K562 (cell line): Measurements from ENCODE around the gene SMARCA4. TPM values are rescaled to one million over a fixed set of nuclear protein-coding genes. Genes with fewer than 3 reads are reported as not detected.

Source experiments
- ATAC-seq: fragments of 200-7000 bp; cut with Tn5 transposase; 3 replicates; pipeline ENCODE4 v1.9.1; 2020; ENCODE audit warnings: moderate library complexity
- BruUV-seq: library from RNA; stranded (reverse); fragments of 400-500 nt; replicated peaks from 2 replicates; lab custom pipeline; 2021; lab: Mats Ljungman, UMichigan
- CTCF ChIA-PET: fragments of 300-600 bp; formaldehyde crosslinking; extraction: SDS; loops from one replicate; lab custom pipeline; 2021; ENCODE audit warnings: low intra/inter-chr PET ratio; lab: Yijun Ruan, JAX
- POLR2A ChIA-PET: fragments of 300-600, 350-650 bp; sonication (Branson Sonifier 250); formaldehyde crosslinking; extraction: SDS; loops from one replicate; lab custom pipeline; 2021; ENCODE audit warnings: antibody characterized with exemption, inconsistent platforms; lab: Yijun Ruan, JAX
- DNase-seq, 4 experiments: peaks; one replicate each; pipeline versions ENCODE4 v3.0.0 to v3.0.0-alpha.2; 2011 to 2018; ENCODE audit warnings: low spot score in 3 of 4, mixed read lengths in 3 of 4; ENCODE audit errors: extremely low read depth in 1 of 4
- FAIRE-seq: peaks from 2 replicates; lab custom pipeline; 2011; peaks lifted over from hg19 to GRCh38; lab: Jason Lieb, UNC
- H2AFZ ChIP-seq: 2 replicates; pipeline ENCODE4 v1.6.0; 2011; ENCODE audit warnings: low read depth, low read length, control low read depth, inconsistent platforms
- H3K27ac ChIP-seq: fragments of 200-600 bp; 3 replicates; pipeline ENCODE4 v1.8.0; 2011; ENCODE audit warnings: low read depth, mild to moderate bottlenecking, control low read depth, inconsistent platforms, low read length, moderate library complexity, mixed read lengths; ENCODE audit errors: extremely low read depth
- H3K27me3 ChIP-seq, 2 experiments: fragments of 300-600 bp in 1 of 2; 2 replicates in 1 of 2; 3 replicates in 1 of 2; pipeline versions ENCODE4 v1.6.0 to v1.8.0; 2011; ENCODE audit warnings: inconsistent platforms in 2 of 2, low read length in 2 of 2, mild to moderate bottlenecking in 1 of 2, mixed read lengths in 1 of 2, moderate library complexity in 1 of 2; ENCODE audit not compliant: control insufficient read depth in 2 of 2, insufficient read depth in 2 of 2
- H3K36me3 ChIP-seq: fragments of 300-600 bp; 3 replicates; pipeline ENCODE4 v1.8.0; 2011; ENCODE audit warnings: mild to moderate bottlenecking, low read length, inconsistent platforms; ENCODE audit not compliant: control insufficient read depth, insufficient read depth
- H3K4me1 ChIP-seq, 2 experiments: fragments of 200-600 bp in 1 of 2; replicated peaks in 1 of 2; 2 replicates in 1 of 2; 3 replicates in 1 of 2; pipeline versions ENCODE4 v1.5.1 to v1.8.0; 2011; ENCODE audit warnings: inconsistent platforms in 2 of 2, low read length in 2 of 2, mild to moderate bottlenecking in 1 of 2, mixed read lengths in 1 of 2, moderate library complexity in 1 of 2; ENCODE audit not compliant: control insufficient read depth in 2 of 2, insufficient read depth in 2 of 2
- H3K4me2 ChIP-seq: 2 replicates; pipeline ENCODE4 v1.6.1; 2011; ENCODE audit warnings: low read length, control low read depth, inconsistent platforms, mixed read lengths; ENCODE audit not compliant: insufficient read depth
- H3K4me3 ChIP-seq: fragments of 200-600 bp; sonication (generic), shearing (Covaris generic); 2 replicates; pipeline ENCODE4 v1.5.1; 2016; ENCODE audit warnings: control low read depth, inconsistent platforms
- H3K79me2 ChIP-seq: fragments of 200-600 bp; 3 replicates; pipeline ENCODE4 v1.8.0; 2011; ENCODE audit warnings: low read length, inconsistent platforms; ENCODE audit not compliant: control insufficient read depth, insufficient read depth
- H3K9ac ChIP-seq, 2 experiments: 2 replicates each; pipeline versions ENCODE4 v1.6.0 to v1.6.1; 2011; ENCODE audit warnings: low read depth in 2 of 2, low read length in 2 of 2, control low read depth in 1 of 2, inconsistent platforms in 1 of 2, mild to moderate bottlenecking in 1 of 2, mixed read lengths in 1 of 2; ENCODE audit not compliant: insufficient read depth in 1 of 2
- H3K9me1 ChIP-seq: one replicate; pipeline ENCODE4 v1.6.0; 2011; ENCODE audit warnings: inconsistent platforms, mild to moderate bottlenecking, low read length, moderate library complexity; ENCODE audit not compliant: control insufficient read depth, insufficient read depth
- H3K9me3 ChIP-seq: replicated peaks from 2 replicates; pipeline ENCODE4 v1.5.1; 2011; ENCODE audit warnings: low read depth, low read length, inconsistent platforms; ENCODE audit not compliant: control insufficient read depth, insufficient read depth
- H4K20me1 ChIP-seq: replicated peaks from 2 replicates; pipeline ENCODE4 v1.6.1; 2011; ENCODE audit warnings: low read length, inconsistent platforms, mixed read lengths; ENCODE audit not compliant: control insufficient read depth, insufficient read depth
- AFF4 ChIP-seq: sonication (generic); formaldehyde crosslinking; IDR thresholded peaks from 2 replicates; pipeline ENCODE4 v1.8.0; 2023; ENCODE audit warnings: mild to moderate bottlenecking, missing genetic modification reagents
- CC2D1A ChIP-seq: fragments of 450-650 bp; IDR thresholded peaks from 2 replicates; pipeline ENCODE4 v1.6.1; 2017; ENCODE audit warnings: mild to moderate bottlenecking
- FOXK1 ChIP-seq: sonication (generic); formaldehyde crosslinking; IDR thresholded peaks from 2 replicates; pipeline ENCODE4 v1.8.0; 2022; ENCODE audit warnings: missing genetic modification reagents, mild to moderate bottlenecking, borderline replicate concordance
- MYC ChIP-seq, 2 experiments: fragments of 250-450 bp in 1 of 2; sonication (Bioruptor Pico) in 1 of 2; IDR thresholded peaks; 2 replicates each; pipeline versions ENCODE4 v1.5.1 to v1.6.1; 2012 to 2021; ENCODE audit warnings: low read depth in 2 of 2, borderline replicate concordance in 1 of 2, improper control_type of control experiment in 1 of 2, low read length in 1 of 2, mild to moderate bottlenecking in 1 of 2, moderate library complexity in 1 of 2
- PCBP2 ChIP-seq: fragments of 200-400 bp; formaldehyde crosslinking; IDR thresholded peaks from 2 replicates; pipeline ENCODE4 v1.6.1; 2018; ENCODE audit warnings: low read length, low read depth, mild to moderate bottlenecking, moderate library complexity; ENCODE audit not compliant: poor library complexity, severe bottlenecking
- POLR2A ChIP-seq: fragments of 450-650 bp; conservative IDR thresholded peaks from 2 replicates; pipeline ENCODE4 v1.6.1; 2016
- RBBP5 ChIP-seq: fragments of 200-600 bp; sonication (generic); IDR thresholded peaks from 2 replicates; pipeline ENCODE4 v1.6.1; 2012; ENCODE audit warnings: borderline replicate concordance, mild to moderate bottlenecking, low read length, control low read depth, inconsistent platforms; ENCODE audit not compliant: insufficient read depth, poor library complexity, severe bottlenecking
- RBFOX2 ChIP-seq: fragments of 200-400 bp; formaldehyde crosslinking; IDR thresholded peaks from 2 replicates; pipeline ENCODE4 v1.6.1; 2017; ENCODE audit warnings: low read depth, mild to moderate bottlenecking, low read length, moderate library complexity
- RCOR1 ChIP-seq, 2 experiments: IDR thresholded peaks; 2 replicates each; pipeline ENCODE4 v1.6.1; 2012; ENCODE audit warnings: low read depth in 2 of 2, low read length in 2 of 2, borderline replicate concordance in 1 of 2, improper control_type of control experiment in 1 of 2
- SMARCA4 ChIP-seq: fragments of 450-650 bp; IDR thresholded peaks from 2 replicates; pipeline ENCODE4 v1.6.1; 2016
- SMARCE1 ChIP-seq: fragments of 450-650 bp; IDR thresholded peaks from 2 replicates; pipeline ENCODE4 v1.7.1; 2016; ENCODE audit warnings: mild to moderate bottlenecking
- SREBF1 ChIP-seq: fragments of 150-350 bp; IDR thresholded peaks from 2 replicates; pipeline ENCODE4 v1.6.1; 2014; ENCODE audit warnings: antibody characterized with exemption, low read depth, low read length, borderline replicate concordance
- SRSF7 ChIP-seq: fragments of 200-400 bp; formaldehyde crosslinking; optimal IDR thresholded peaks from 2 replicates; pipeline ENCODE3; 2017; ENCODE audit warnings: mild to moderate bottlenecking, low read depth, low read length
- STAT5B ChIP-seq: fragments of 250-450 bp; sonication (Bioruptor Pico); IDR thresholded peaks from 2 replicates; pipeline ENCODE4 v1.8.0; 2021; ENCODE audit warnings: mild to moderate bottlenecking, inconsistent platforms
- ZNF785 ChIP-seq: fragments of 250-450 bp; sonication (Bioruptor Pico); IDR thresholded peaks from 2 replicates; pipeline ENCODE4 v1.4.0; 2020; ENCODE audit warnings: mild to moderate bottlenecking
- WGBS: fragments of 100-300 bp; shearing (Covaris generic); methylation state at CpG from one replicate; pipeline ENCODE4 v1.1.6; 2016; ENCODE audit warnings: low coverage, mixed read lengths; ENCODE audit not compliant: insufficient coverage; ENCODE audit errors: missing lambda C conversion rate; 5-methylcytosine and 5-hydroxymethylcytosine counted together
- in situ Hi-C: fragments of 300-500 bp; cut with MboI; formaldehyde crosslinking; loops from 4 replicates; pipeline ENCODE4 v1.15.0; 2018; ENCODE audit warnings: inconsistent platforms, mixed read lengths
- intact Hi-C: fragments of 100-400 bp; cut with micrococcal nuclease; formaldehyde crosslinking; loops from 2 replicates; pipeline ENCODE4 v1.14.2; 2022
- polyA plus RNA-seq, 8 experiments: library from polyadenylated mRNA; depleted of rRNA in 4 of 8; stranded (reverse) in 5 of 8; unstranded in 3 of 8; fragments of >200 nt; fragmentation: Nextera tagmentation in 2 of 8; fragmentation: Illumina TruSeq in 1 of 8; extraction: Ambion mirVana in 2 of 8; extraction: Trizol in 1 of 8; gene quantifications; 2 replicates each; pipeline versions ENCODE4 v1.2.1 to v1.2.3, GENCODE V29; 2011 to 2014; ENCODE audit warnings: inconsistent platforms in 1 of 8, missing spikeins in 1 of 8
- total RNA-seq, 7 experiments: library from RNA; depleted of rRNA in 6 of 7; stranded (reverse); fragments of >200 nt in 6 of 7; fragmentation: Illumina TruSeq in 2 of 7; extraction: Trizol in 2 of 7; gene quantifications; 2 replicates each; pipeline versions ENCODE4 v1.2.1 to v1.2.3, GENCODE V29; 2011 to 2021; ENCODE audit warnings: low replicate concordance in 1 of 7

SMARCA4 gene
- total and polyA plus RNA-seq, 9 of the 15 experiments (the other 6 are each of a cell fraction or from before 2014, with no cell fraction given), result 19.3 to 207 (median 52.1) TPM

DNA sequence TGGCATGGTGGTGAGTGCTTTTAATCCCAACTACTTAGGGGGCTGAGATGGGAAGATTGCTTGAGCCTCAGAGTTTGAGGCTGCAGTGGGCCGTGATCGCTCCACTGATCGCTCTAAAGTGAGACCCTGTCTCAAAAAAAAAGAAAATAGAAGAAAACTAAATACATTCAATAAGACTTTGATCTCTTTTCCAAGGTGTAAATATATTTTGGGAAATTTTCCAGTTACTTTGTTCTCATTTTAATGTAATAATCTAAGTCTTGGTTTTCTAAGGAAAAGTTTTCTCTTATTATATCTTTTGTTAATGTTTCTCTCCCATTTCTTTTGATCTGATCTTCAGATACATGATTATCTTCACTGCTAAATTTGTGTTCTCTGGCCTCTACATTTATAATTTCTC is 138.0 kb downstream of the SMARCA4 start (continued):
- TF ChIP-seq MYC (IDR thresholded peaks at IDR 0.05; ENCODE audit: low read depth, low read length) (no peak), MYC (CRISPR knock-in tag; IDR thresholded peaks at IDR 0.05; ENCODE audit: borderline replicate concordance, low read depth) (no peak), SMARCA4 (no peak), CC2D1A (no peak), ZNF785 (CRISPR knock-in tag) (no peak), STAT5B (CRISPR knock-in tag) (no peak), SRSF7 (no peak)

DNA sequence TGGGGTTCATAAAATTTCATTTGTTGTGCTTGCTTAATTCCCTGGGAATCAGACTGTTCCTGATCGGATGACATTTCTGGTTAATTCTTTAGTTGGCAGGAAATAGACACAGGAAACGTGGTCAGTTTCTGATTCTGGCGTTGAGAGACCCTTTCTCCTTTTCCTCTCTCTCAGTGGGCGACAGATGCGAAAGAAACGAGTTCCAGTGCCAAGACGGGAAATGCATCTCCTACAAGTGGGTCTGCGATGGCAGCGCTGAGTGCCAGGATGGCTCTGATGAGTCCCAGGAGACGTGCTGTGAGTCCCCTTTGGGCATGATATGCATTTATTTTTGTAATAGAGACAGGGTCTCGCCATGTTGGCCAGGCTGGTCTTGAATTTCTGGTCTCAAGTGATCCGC is 139.2 kb downstream of the SMARCA4 start:
- in situ Hi-C loops, result no loop called here
- Histone ChIP-seq H3K9me1 (peaks cover 20% of the 10 kb centered on the region), H3K9ac (no peak overlapping the region), H3K27ac (no peak overlapping the region; the same call in 2 of the 3 replicates), H3K4me3 (no peak overlapping the region), H3K36me3 (peaks cover 97% of the 10 kb centered on the region), H3K4me1 (peaks cover 17 to 19% of the 10 kb centered on the region in 2 experiments), H3K79me2 (peaks cover 91% of the 10 kb centered on the region), H3K4me2 (no peak overlapping the region), H2AFZ (no peak overlapping the region), H3K27me3 (no peaks in the 10 kb centered on the region), H3K9me3 (no peaks in the 10 kb centered on the region), H4K20me1 (peaks cover 62% of the 10 kb centered on the region)
- TF ChIP-seq POLR2A, result 0 out of 2 replicates have a peak, but pooled peaks have one; percentile 2
- peak; percentile 59; the same call in 1 of the 2 replicates for TF ChIP-seq RBFOX2
- TF ChIP-seq FOXK1 (CRISPR knock-in tag), result no peak
- no peak for TF ChIP-seq RCOR1 (IDR thresholded peaks at IDR 0.05; ENCODE audit: borderline replicate concordance in 1 of 2, low read depth in 2 of 2, low read length in 2 of 2)
- no peak for TF ChIP-seq SREBF1
- TF ChIP-seq SMARCE1, result no peak
- no peak for TF ChIP-seq RBBP5
- no peak for TF ChIP-seq AFF4 (CRISPR knock-in tag)
- no peak for TF ChIP-seq PCBP2
- TSS peak; percentile 0 for BruUV-seq
- ATAC-seq (no peak), DNase-seq (no peak), FAIRE-seq (no peak)
- CTCF ChIA-PET, result no interaction called here
- 93% methylated on average over 12 of the region's 12 CpGs for WGBS
- intact Hi-C loops, result no loop called here
- POLR2A ChIA-PET, result interaction anchor here (0.6 to 1.7 kb wide), 5 partner anchors 8 to 888 kb away, joined by 3 to 6 read pairs (median 3); no protein-coding TSS in a partner anchor
